ENCODE measurements around the gene DMTF1.
"Not testable (repeated sequence)": the region's sequence is repeated elsewhere in the genome, so short reads cannot be mapped to it uniquely, and the experiment has no call there.

The DMTF1 gene

DNA sequence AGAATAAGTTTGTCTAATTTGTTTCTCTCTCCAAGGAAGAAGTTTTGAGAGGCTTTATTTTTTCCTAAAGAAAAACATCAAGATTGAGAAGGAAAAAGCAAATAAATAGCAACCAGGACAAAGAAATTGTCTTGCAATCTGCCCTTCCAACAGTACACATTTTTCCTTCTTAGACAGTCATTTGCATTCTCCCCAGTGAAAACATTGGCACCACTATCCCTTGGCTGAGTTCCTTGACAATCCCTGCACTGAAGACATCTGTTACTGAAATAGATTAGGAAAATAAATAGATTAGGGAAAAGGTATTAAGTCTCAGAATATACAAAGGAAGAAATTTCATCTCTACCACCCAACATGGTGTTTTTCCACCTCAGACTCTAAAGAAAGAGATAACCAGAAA, 79.5 kb downstream of the DMTF1 start:
- peak; percentile 14 for DNase-seq

DNA sequence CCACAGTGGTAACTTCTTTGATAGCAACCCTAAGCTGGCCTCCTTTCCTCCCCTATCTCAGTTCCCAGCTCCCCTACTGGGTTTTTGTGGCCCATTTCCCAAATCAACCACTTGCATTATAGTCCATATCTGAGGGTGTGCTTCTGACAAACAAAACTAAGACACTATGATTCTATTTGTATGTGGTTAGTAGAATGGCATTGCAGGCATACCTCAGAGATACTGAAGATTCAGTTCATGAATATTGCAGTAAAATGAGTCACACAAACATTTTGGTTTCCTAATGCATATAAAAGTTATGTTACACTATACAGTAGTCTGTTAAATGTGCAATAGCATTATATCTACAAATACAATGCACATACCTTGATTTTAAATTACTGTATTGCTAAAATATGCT, 82.7 kb downstream of the DMTF1 start:
- DNase-seq = no peak

DNA sequence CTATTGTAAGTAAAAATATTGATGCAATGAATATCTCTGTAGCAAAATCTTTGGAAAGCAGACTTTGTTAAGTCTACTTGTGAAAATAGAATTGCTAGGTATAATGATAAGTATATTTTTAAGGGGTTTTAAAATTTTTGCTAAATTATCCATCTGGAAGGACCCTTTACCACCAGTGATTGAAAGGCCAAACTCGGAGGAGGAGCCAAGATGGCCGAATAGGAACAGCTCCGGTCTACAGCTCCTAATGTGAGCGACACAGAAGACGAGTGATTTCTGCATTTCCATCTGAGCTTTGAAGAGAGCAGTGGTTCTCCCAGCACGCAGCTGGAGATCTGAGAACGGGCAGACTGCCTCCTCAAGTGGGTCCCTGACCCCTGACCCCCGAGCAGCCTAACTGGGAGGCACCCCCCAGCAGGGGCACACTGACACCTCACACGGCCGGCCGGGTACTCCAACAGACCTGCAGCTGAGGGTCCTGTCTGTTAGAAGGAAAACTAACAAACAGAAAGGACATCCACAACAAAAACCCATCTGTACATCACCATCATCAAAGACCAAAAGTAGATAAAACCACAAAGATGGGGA, 86.3 kb downstream of the DMTF1 start:
- DNase-seq = not testable (repeated sequence)

DNA sequence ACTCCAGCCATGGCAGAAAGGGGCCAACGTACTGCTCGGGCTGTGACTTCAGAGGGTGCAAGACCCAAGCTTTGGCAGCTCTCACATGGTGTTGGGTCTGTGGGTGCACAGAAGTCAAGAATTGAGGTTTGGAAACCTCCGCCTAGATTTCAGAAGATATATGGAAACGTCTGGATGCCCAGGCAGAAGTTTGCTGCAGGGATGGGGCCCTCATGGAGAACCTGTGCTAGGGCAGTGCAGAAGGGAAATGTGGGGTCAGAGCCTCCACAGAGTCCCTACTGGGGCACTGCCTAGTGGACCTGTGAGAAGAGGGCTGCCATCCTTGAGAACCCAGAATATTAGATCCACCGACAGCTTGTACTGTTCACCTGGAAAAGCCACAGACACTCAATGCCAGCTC, 93.4 kb downstream of the DMTF1 start:
- not testable (repeated sequence) for DNase-seq
